Measurements from ENCODE around the gene YBX2.

DNA sequence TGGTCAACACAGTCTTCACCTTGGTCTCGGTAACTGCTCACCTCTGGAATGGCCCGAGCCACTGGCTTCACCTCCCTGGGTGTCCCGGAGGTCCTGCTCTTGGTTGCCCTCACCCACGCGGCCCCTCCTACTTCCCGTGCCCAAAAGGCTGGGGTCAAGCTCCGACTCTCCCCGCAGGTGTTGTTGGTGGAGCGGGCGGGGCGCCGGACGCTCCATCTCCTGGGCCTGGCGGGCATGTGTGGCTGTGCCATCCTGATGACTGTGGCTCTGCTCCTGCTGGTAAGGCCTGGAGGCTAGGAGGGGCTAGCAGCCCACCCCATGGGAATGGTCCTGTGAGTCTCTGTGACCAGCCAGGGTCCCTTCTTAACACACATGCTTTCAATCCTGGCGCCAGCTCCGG, 9.5 kb downstream of the YBX2 start:
- no peak for TF ChIP-seq POLR2AphosphoS5 (IDR thresholded peaks at IDR 0.05)
- TF ChIP-seq, protein P1, sequence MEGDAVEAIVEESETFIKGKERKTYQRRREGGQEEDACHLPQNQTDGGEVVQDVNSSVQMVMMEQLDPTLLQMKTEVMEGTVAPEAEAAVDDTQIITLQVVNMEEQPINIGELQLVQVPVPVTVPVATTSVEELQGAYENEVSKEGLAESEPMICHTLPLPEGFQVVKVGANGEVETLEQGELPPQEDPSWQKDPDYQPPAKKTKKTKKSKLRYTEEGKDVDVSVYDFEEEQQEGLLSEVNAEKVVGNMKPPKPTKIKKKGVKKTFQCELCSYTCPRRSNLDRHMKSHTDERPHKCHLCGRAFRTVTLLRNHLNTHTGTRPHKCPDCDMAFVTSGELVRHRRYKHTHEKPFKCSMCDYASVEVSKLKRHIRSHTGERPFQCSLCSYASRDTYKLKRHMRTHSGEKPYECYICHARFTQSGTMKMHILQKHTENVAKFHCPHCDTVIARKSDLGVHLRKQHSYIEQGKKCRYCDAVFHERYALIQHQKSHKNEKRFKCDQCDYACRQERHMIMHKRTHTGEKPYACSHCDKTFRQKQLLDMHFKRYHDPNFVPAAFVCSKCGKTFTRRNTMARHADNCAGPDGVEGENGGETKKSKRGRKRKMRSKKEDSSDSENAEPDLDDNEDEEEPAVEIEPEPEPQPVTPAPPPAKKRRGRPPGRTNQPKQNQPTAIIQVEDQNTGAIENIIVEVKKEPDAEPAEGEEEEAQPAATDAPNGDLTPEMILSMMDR (IDR thresholded peaks at IDR 0.05), result no peak
- no peak for TF ChIP-seq POLR2A (IDR thresholded peaks at IDR 0.05)
- no peak for TF ChIP-seq EP300 (IDR thresholded peaks at IDR 0.05)

Measured in suprapubic skin (tissue), 4 donors.